Activated naive CD4-positive, alpha-beta T cell treated with anti-CD3 and anti-CD28 coated beads, Interleukin-2, amount 50 U/mL, for 24 hours (primary cell): Measurements from ENCODE around the gene ALPK1.
"Not testable (repeated sequence)": the region's sequence is repeated elsewhere in the genome, so short reads cannot be mapped to it uniquely, and the experiment has no call there.

Experiments used
- H3K27ac Mint-ChIP-seq: one replicate; pipeline ENCODE4 v1.8.0; 2021; ENCODE audit warnings: mild to moderate bottlenecking, mixed read lengths
- H3K27me3 Mint-ChIP-seq: one replicate; pipeline ENCODE4 v1.8.0; 2021; ENCODE audit warnings: mixed read lengths
- H3K36me3 Mint-ChIP-seq: one replicate; pipeline ENCODE4 v1.8.0; 2021; ENCODE audit warnings: mixed read lengths
- H3K4me1 Mint-ChIP-seq: one replicate; pipeline ENCODE4 v1.8.0; 2021; ENCODE audit warnings: mixed read lengths
- H3K4me3 Mint-ChIP-seq: one replicate; pipeline ENCODE4 v1.8.0; 2021; ENCODE audit warnings: mild to moderate bottlenecking, mixed read lengths
- H3K9me3 Mint-ChIP-seq: one replicate; pipeline ENCODE4 v1.8.0; 2021; ENCODE audit warnings: mixed read lengths

Gene ALPK1

GRCh38 chr4:112279882-112280315, 17.3 kb upstream of the ALPK1 start:
- H3K4me3 Mint-ChIP-seq: no peak overlapping the region
- H3K27me3 Mint-ChIP-seq: no peaks in the 10 kb centered on the region
- peaks cover 80% of the 10 kb centered on the region for H3K4me1 Mint-ChIP-seq
- peaks cover 18% of the 10 kb centered on the region for H3K36me3 Mint-ChIP-seq
- no peaks in the 10 kb centered on the region for H3K9me3 Mint-ChIP-seq
- H3K27ac Mint-ChIP-seq: no peak overlapping the region

GRCh38 chr4:112280386-112281056, 16.6 kb upstream of the ALPK1 start:
- peaks cover 80% of the 10 kb centered on the region for H3K4me1 Mint-ChIP-seq
- H3K4me3 Mint-ChIP-seq: no peak overlapping the region
- H3K9me3 Mint-ChIP-seq: no peaks in the 10 kb centered on the region
- H3K27ac Mint-ChIP-seq: peak overlapping the region; percentile 14
- no peaks in the 10 kb centered on the region for H3K27me3 Mint-ChIP-seq
- peaks cover 18% of the 10 kb centered on the region for H3K36me3 Mint-ChIP-seq

GRCh38 chr4:112281895-112282398, 15.2 kb upstream of the ALPK1 start:
- H3K4me1 Mint-ChIP-seq: peaks cover 82% of the 10 kb centered on the region
- H3K27me3 Mint-ChIP-seq, H3K9me3 Mint-ChIP-seq: not testable (repeated sequence)
- peak overlapping the region; percentile 48 for H3K27ac Mint-ChIP-seq
- peak overlapping the region; percentile 41 for H3K4me3 Mint-ChIP-seq
- peaks cover 11% of the 10 kb centered on the region for H3K36me3 Mint-ChIP-seq

GRCh38 chr4:112282860-112283667, 14.1 kb upstream of the ALPK1 start:
- Mint-ChIP-seq H3K4me3 (peak overlapping the region; percentile 74), H3K4me1 (peaks cover 82% of the 10 kb centered on the region), H3K27ac (peak overlapping the region; percentile 68)

GRCh38 chr4:112284166-112284565, 13.0 kb upstream of the ALPK1 start:
- Mint-ChIP-seq H3K27ac (peak overlapping the region; percentile 91), H3K27me3 (no peaks in the 10 kb centered on the region), H3K4me1 (peaks cover 84% of the 10 kb centered on the region), H3K9me3 (no peaks in the 10 kb centered on the region), H3K36me3 (peaks cover 10% of the 10 kb centered on the region), H3K4me3 (peak overlapping the region; percentile 96)

More at GRCh38 chr4:112282860-112283667, 14.1 kb upstream of the ALPK1 start:
- Mint-ChIP-seq H3K9me3 (no peaks in the 10 kb centered on the region), H3K36me3 (peaks cover 10% of the 10 kb centered on the region), H3K27me3 (no peaks in the 10 kb centered on the region)

GRCh38 chr4:112284662-112285411, 12.3 kb upstream of the ALPK1 start:
- peaks cover 10% of the 10 kb centered on the region for H3K36me3 Mint-ChIP-seq
- H3K27ac Mint-ChIP-seq: peak overlapping the region; percentile 91
- peaks cover 86% of the 10 kb centered on the region for H3K4me1 Mint-ChIP-seq
- H3K4me3 Mint-ChIP-seq: peak overlapping the region; percentile 96
- no peaks in the 10 kb centered on the region for H3K27me3 Mint-ChIP-seq
- H3K9me3 Mint-ChIP-seq: no peaks in the 10 kb centered on the region

GRCh38 chr4:112287258-112287989, 9.7 kb upstream of the ALPK1 start:
- peak overlapping the region; percentile 78 for H3K4me3 Mint-ChIP-seq
- no peaks in the 10 kb centered on the region for H3K9me3 Mint-ChIP-seq

GRCh38 chr4:112288455-112288854, 8.7 kb upstream of the ALPK1 start:
- Mint-ChIP-seq H3K4me3 (peak overlapping the region; percentile 64), H3K27me3 (no peaks in the 10 kb centered on the region)

More at GRCh38 chr4:112287258-112287989, 9.7 kb upstream of the ALPK1 start:
- Mint-ChIP-seq H3K27ac (peak overlapping the region; percentile 93), H3K27me3 (no peaks in the 10 kb centered on the region), H3K36me3 (peaks cover 3% of the 10 kb centered on the region), H3K4me1 (peaks cover 69% of the 10 kb centered on the region)

GRCh38 chr4:112289407-112290253, 7.5 kb upstream of the ALPK1 start:
- no peaks in the 10 kb centered on the region for H3K27me3 Mint-ChIP-seq
- peak overlapping the region; percentile 65 for H3K4me3 Mint-ChIP-seq
- H3K9me3 Mint-ChIP-seq: no peaks in the 10 kb centered on the region
- H3K36me3 Mint-ChIP-seq: no peaks in the 10 kb centered on the region
- peaks cover 47% of the 10 kb centered on the region for H3K4me1 Mint-ChIP-seq
- peak overlapping the region; percentile 81 for H3K27ac Mint-ChIP-seq

More at GRCh38 chr4:112288455-112288854, 8.7 kb upstream of the ALPK1 start:
- Mint-ChIP-seq H3K9me3 (no peaks in the 10 kb centered on the region), H3K4me1 (peaks cover 59% of the 10 kb centered on the region), H3K36me3 (peaks cover 1% of the 10 kb centered on the region), H3K27ac (peak overlapping the region; percentile 81)

- H3K27me3 Mint-ChIP-seq: no peaks in the 10 kb centered on the region
- H3K9me3 Mint-ChIP-seq: no peaks in the 10 kb centered on the region
- peaks cover 46% of the 10 kb centered on the region for H3K4me1 Mint-ChIP-seq
- no peaks in the 10 kb centered on the region for H3K36me3 Mint-ChIP-seq
- H3K4me3 Mint-ChIP-seq: no peak overlapping the region
- no peak overlapping the region for H3K27ac Mint-ChIP-seq
Observed at GRCh38 chr4:112290341-112290740, 6.8 kb upstream of the ALPK1 start.

GRCh38 chr4:112299721-112300120, 2.6 kb downstream of the ALPK1 start:
- no peaks in the 10 kb centered on the region for H3K9me3 Mint-ChIP-seq
- H3K27me3 Mint-ChIP-seq: no peaks in the 10 kb centered on the region
- H3K4me1 Mint-ChIP-seq: peaks cover 30% of the 10 kb centered on the region
- no peak overlapping the region for H3K4me3 Mint-ChIP-seq
- peak overlapping the region; percentile 32 for H3K27ac Mint-ChIP-seq
- H3K36me3 Mint-ChIP-seq: no peaks in the 10 kb centered on the region

GRCh38 chr4:112302320-112303274, 5.4 kb downstream of the ALPK1 start:
- peaks cover 8% of the 10 kb centered on the region for H3K36me3 Mint-ChIP-seq
- peaks cover 32% of the 10 kb centered on the region for H3K4me1 Mint-ChIP-seq
- H3K9me3 Mint-ChIP-seq: no peaks in the 10 kb centered on the region
- no peak overlapping the region for H3K27ac Mint-ChIP-seq
- no peak overlapping the region for H3K4me3 Mint-ChIP-seq
- no peaks in the 10 kb centered on the region for H3K27me3 Mint-ChIP-seq

GRCh38 chr4:112305477-112305876, 8.3 kb downstream of the ALPK1 start:
- H3K4me3 Mint-ChIP-seq, H3K27ac Mint-ChIP-seq: not testable (repeated sequence)
- peaks cover 33% of the 10 kb centered on the region for H3K4me1 Mint-ChIP-seq

More at GRCh38 chr4:112305477-112305876, 8.3 kb downstream of the ALPK1 start:
- H3K9me3 Mint-ChIP-seq, H3K27me3 Mint-ChIP-seq: not testable (repeated sequence)
- peaks cover 11% of the 10 kb centered on the region for H3K36me3 Mint-ChIP-seq
